ENCODE measurements around the gene THOP1.

THOP1 gene

DNA sequence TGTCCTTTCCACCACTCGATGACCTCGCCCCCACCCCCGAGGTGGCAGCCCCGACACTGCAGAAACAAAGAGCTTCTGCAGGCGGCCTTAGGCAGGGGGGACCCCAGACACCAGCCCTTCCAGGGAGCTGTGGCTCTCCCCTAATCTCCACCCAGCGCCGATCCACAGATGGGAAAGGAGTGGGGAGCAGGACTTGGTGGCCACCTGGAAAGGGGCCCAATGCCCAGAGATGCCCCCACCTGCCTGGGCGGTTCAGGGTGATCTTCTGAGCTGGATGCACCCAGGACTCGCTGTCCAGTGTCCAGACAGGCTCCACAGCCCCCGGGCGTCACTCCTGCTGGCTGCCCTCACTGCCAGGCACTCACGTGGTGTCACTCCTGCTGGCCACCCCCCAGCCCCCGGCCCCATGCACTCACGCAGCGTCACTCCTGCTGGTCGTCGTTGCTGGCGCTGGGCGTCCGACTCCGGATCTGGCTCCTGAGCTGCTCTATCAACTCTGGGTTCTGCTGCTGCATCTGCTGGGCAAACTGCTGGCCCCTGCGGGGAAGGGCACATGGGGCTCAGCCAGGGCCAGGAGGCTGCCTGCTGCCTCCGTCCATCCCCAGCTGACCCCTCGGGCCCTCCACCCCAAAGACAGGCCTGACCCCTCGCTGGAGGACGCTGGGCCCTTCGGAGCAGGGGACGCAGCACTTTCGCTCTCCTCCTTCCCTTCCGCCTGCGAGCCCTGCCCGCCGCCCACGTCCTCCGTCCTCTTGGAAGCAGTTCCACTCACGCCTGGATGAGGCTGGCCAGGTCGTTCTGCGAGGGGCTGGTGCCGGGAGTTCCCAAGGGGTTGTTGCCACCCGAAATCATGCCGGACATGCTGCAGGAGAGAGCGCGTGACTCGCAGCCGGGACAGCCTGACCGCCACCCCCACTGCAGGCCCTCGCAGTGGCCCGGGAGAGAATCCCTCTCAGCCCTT lies 28.1 kb upstream of the THOP1 start:
- Histone ChIP-seq H3K27me3 (ENCODE audit: insufficient read depth, poor library complexity, severe bottlenecking) (no peaks in the 10 kb centered on the region), H3K4me3 (replicated peaks; ENCODE audit: insufficient read depth, low read length) (no peak overlapping the region), H3K27ac (replicated peaks) (no peak overlapping the region)
- TF ChIP-seq SPI1 (IDR thresholded peaks at IDR 0.05; ENCODE audit: borderline replicate concordance, low read depth), result no peak
- TF ChIP-seq, protein P1, sequence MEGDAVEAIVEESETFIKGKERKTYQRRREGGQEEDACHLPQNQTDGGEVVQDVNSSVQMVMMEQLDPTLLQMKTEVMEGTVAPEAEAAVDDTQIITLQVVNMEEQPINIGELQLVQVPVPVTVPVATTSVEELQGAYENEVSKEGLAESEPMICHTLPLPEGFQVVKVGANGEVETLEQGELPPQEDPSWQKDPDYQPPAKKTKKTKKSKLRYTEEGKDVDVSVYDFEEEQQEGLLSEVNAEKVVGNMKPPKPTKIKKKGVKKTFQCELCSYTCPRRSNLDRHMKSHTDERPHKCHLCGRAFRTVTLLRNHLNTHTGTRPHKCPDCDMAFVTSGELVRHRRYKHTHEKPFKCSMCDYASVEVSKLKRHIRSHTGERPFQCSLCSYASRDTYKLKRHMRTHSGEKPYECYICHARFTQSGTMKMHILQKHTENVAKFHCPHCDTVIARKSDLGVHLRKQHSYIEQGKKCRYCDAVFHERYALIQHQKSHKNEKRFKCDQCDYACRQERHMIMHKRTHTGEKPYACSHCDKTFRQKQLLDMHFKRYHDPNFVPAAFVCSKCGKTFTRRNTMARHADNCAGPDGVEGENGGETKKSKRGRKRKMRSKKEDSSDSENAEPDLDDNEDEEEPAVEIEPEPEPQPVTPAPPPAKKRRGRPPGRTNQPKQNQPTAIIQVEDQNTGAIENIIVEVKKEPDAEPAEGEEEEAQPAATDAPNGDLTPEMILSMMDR (IDR thresholded peaks at IDR 0.05; ENCODE audit: insufficient read depth, low read length), result no peak
- no peak for DNase-seq (ENCODE audit: low read depth in 1 of 2, low spot score in 1 of 2)

DNA sequence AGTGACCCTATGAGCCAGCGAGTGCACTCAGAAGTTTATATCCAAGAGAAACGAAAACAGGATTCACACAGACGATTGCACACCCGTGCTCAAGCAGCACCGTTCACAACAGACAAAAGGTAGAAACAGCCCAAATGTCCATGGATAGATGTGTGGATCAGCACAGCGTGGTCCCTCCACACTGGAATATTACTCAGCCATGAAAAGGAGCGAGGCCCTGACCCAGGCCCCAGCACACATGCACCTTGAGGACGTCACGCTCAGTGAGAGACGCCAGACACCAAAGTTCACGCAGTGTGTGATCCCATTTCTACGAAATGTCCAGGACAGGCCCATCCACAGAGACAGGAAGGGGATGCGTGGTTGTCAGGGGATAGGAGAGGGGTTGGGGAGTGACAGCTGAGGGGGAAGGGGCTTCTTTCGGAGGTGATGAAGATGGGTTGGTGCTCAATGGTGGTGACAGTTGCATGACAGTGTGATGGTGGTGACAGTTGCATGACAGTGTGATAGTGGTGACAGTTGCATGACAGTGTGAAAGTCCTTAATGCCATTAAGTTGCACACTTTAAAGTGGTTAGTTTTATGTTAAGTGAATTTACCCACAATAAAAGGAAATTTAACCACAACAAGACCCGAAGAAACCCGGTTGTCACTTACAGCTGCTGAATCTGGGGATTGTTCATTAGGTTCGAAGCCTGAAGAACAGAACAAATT lies 26.5 kb upstream of the THOP1 start:
- no peaks in the 10 kb centered on the region for H3K27me3 ChIP-seq (ENCODE audit: insufficient read depth, poor library complexity, severe bottlenecking)
- TF ChIP-seq SPI1 (IDR thresholded peaks at IDR 0.05; ENCODE audit: borderline replicate concordance, low read depth) (no peak), GABPA (IDR thresholded peaks at IDR 0.05; ENCODE audit: low read depth) (no peak), POLR2AphosphoS5 (IDR thresholded peaks at IDR 0.05; ENCODE audit: low read depth) (no peak)
- TF ChIP-seq, protein P2, sequence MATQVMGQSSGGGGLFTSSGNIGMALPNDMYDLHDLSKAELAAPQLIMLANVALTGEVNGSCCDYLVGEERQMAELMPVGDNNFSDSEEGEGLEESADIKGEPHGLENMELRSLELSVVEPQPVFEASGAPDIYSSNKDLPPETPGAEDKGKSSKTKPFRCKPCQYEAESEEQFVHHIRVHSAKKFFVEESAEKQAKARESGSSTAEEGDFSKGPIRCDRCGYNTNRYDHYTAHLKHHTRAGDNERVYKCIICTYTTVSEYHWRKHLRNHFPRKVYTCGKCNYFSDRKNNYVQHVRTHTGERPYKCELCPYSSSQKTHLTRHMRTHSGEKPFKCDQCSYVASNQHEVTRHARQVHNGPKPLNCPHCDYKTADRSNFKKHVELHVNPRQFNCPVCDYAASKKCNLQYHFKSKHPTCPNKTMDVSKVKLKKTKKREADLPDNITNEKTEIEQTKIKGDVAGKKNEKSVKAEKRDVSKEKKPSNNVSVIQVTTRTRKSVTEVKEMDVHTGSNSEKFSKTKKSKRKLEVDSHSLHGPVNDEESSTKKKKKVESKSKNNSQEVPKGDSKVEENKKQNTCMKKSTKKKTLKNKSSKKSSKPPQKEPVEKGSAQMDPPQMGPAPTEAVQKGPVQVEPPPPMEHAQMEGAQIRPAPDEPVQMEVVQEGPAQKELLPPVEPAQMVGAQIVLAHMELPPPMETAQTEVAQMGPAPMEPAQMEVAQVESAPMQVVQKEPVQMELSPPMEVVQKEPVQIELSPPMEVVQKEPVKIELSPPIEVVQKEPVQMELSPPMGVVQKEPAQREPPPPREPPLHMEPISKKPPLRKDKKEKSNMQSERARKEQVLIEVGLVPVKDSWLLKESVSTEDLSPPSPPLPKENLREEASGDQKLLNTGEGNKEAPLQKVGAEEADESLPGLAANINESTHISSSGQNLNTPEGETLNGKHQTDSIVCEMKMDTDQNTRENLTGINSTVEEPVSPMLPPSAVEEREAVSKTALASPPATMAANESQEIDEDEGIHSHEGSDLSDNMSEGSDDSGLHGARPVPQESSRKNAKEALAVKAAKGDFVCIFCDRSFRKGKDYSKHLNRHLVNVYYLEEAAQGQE (IDR thresholded peaks at IDR 0.05; ENCODE audit: insufficient replicate concordance, low read depth), result no peak
- TF ChIP-seq, protein P1 (IDR thresholded peaks at IDR 0.05; ENCODE audit: insufficient read depth, low read length), result no peak
- H3K27ac ChIP-seq (replicated peaks), result no peak overlapping the region
- no peak overlapping the region for H3K4me3 ChIP-seq (replicated peaks; ENCODE audit: insufficient read depth, low read length)
- no peak for DNase-seq (ENCODE audit: low read depth in 1 of 2, low spot score in 1 of 2)

DNA sequence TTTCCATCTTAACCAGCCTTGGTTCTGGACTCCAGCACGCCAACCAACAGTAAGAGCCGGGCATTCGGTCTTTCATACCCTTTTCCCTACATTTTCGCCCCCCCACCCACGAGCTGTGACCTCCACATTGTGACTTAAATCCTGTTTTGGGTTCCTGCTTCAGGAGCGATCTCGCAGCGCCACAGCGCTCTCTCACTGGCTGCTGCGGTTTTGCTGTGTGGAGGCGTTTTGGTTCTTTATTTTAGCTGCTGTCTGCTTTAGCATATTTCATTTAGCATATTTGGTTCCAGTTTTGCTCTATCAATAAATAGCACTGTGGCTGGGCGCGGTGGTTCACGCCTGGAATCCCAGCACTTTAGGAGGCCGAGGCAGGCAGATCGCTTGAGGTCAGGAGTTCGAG lies 25.9 kb upstream of the THOP1 start:
- H3K4me3 ChIP-seq (replicated peaks; ENCODE audit: insufficient read depth, low read length), result no peak overlapping the region
- no peaks in the 10 kb centered on the region for H3K27me3 ChIP-seq (ENCODE audit: insufficient read depth, poor library complexity, severe bottlenecking)
- TF ChIP-seq, protein P2 (IDR thresholded peaks at IDR 0.05; ENCODE audit: insufficient replicate concordance, low read depth), result no peak
- TF ChIP-seq SPI1 (IDR thresholded peaks at IDR 0.05; ENCODE audit: borderline replicate concordance, low read depth) (no peak), GABPA (IDR thresholded peaks at IDR 0.05; ENCODE audit: low read depth) (no peak)
- TF ChIP-seq, protein P1 (IDR thresholded peaks at IDR 0.05; ENCODE audit: insufficient read depth, low read length), result no peak
- H3K27ac ChIP-seq (replicated peaks), result no peak overlapping the region
- no peak for DNase-seq (ENCODE audit: low read depth in 1 of 2, low spot score in 1 of 2)

All from HL-60 (cell line).